HEK293T (cell line): ENCODE measurements around the gene MXD3.

Experiments used
- ARNT ChIP-seq: fragments of 450-650 bp; IDR thresholded peaks from 2 replicates; pipeline ENCODE4 v1.6.1; 2017; ENCODE audit warnings: mild to moderate bottlenecking
- BHLHE40 ChIP-seq: fragments of 450-650 bp; IDR thresholded peaks from 2 replicates; pipeline ENCODE4 v1.6.1; 2016; ENCODE audit warnings: mild to moderate bottlenecking, moderate library complexity, borderline replicate concordance
- FOXA1 ChIP-seq: fragments of 450-650 bp; IDR thresholded peaks from 2 replicates; pipeline ENCODE4 v1.6.1; 2016; ENCODE audit warnings: mild to moderate bottlenecking
- FOXK2 ChIP-seq: fragments of 450-650 bp; IDR thresholded peaks from 2 replicates; pipeline ENCODE4 v1.6.1; 2016; ENCODE audit warnings: mild to moderate bottlenecking
- FOXM1 ChIP-seq: fragments of 450-650 bp; IDR thresholded peaks from 2 replicates; pipeline ENCODE4 v1.6.1; 2017; ENCODE audit warnings: mild to moderate bottlenecking, borderline replicate concordance
- HDGF ChIP-seq: fragments of 450-650 bp; IDR thresholded peaks from 2 replicates; pipeline ENCODE4 v1.6.1; 2017; ENCODE audit warnings: antibody characterized with exemption, borderline replicate concordance
- LEF1 ChIP-seq: fragments of 450-650 bp; IDR thresholded peaks from 2 replicates; pipeline ENCODE4 v1.6.1; 2017; ENCODE audit warnings: mild to moderate bottlenecking, borderline replicate concordance
- NFRKB ChIP-seq: fragments of 450-650 bp; IDR thresholded peaks from 2 replicates; pipeline ENCODE4 v1.6.1; 2016; ENCODE audit warnings: mild to moderate bottlenecking, moderate library complexity
- SP1 ChIP-seq: fragments of 450-650 bp; IDR thresholded peaks from 2 replicates; pipeline ENCODE4 v1.6.1; 2017
- SUZ12 ChIP-seq: fragments of 450-650 bp; IDR thresholded peaks from 2 replicates; pipeline ENCODE4 v1.6.1; 2016; ENCODE audit warnings: mild to moderate bottlenecking
- TARDBP ChIP-seq: fragments of 450-650 bp; IDR thresholded peaks from 2 replicates; pipeline ENCODE4 v1.6.1; 2016
- ZNF384 ChIP-seq: fragments of 450-650 bp; IDR thresholded peaks from 2 replicates; pipeline ENCODE4 v1.6.1; 2016
- TF ChIP-seq, protein P1 (sequence below): fragments of 450-650 bp; IDR thresholded peaks from 2 replicates; pipeline ENCODE4 v1.6.1; 2016

DNA sequence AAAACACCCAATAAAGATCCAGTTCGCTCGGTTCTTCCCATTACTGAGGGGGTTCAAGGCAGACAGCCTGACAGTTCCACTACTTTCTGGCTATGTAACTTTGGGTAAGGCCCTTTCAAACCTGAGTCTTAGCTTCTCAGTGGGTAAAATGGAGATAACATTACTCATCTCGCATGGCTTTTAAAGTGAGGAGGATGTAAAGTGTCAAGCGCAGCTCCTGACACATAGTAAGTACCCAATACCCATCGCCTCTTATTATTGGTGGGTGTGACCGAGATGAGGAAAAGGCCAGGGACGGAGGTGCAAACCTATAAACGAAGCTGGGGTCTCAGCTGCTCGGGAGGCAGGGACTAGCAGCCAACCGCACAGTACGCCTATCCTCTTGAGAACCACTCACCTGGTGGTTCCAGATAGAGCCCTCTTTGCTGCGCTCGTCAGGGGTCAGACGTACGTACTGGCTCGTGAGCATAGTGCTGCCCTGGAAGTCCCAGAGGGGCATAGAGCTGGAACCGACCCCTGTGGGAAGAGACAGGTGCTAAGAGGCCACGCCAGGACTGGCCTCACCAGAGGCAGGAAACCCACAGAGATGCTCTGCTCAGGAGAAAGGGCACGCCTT is 39.2 kb upstream of the MXD3 start:
- TF ChIP-seq FOXA1 (no peak), FOXM1 (no peak), SUZ12 (no peak), TARDBP (no peak), HDGF (no peak), ZNF384 (no peak), SP1 (no peak), ARNT (no peak), NFRKB (no peak), LEF1 (no peak), BHLHE40 (no peak), FOXK2 (no peak)
- TF ChIP-seq, protein P1, sequence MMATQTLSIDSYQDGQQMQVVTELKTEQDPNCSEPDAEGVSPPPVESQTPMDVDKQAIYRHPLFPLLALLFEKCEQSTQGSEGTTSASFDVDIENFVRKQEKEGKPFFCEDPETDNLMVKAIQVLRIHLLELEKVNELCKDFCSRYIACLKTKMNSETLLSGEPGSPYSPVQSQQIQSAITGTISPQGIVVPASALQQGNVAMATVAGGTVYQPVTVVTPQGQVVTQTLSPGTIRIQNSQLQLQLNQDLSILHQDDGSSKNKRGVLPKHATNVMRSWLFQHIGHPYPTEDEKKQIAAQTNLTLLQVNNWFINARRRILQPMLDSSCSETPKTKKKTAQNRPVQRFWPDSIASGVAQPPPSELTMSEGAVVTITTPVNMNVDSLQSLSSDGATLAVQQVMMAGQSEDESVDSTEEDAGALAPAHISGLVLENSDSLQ, result no peak
